HCT116 (cell line): Measurements from ENCODE around the gene ACE. TPM values are rescaled to one million over a fixed set of nuclear protein-coding genes. Genes with fewer than 3 reads are reported as not detected.

ENCODE experiments used
- ATAC-seq: fragments of 200-7000 bp; cut with Tn5 transposase; 2 replicates; pipeline ENCODE4 v1.9.1; 2020; ENCODE audit warnings: mild to moderate bottlenecking, moderate library complexity
- BruUV-seq: library from RNA; stranded (reverse); fragments of 400-500 nt; replicated peaks from 2 replicates; lab custom pipeline; 2021; lab: Mats Ljungman, UMichigan
- CTCF ChIA-PET: fragments of 300-600 bp; sonication (Branson Sonifier 250); formaldehyde crosslinking; loops from one replicate; lab custom pipeline; 2021; ENCODE audit warnings: antibody characterized with exemption; lab: Charles Lee
- POLR2A ChIA-PET: fragments of 300-600, 350-600 bp; sonication (Branson Sonifier 250); formaldehyde crosslinking; loops from one replicate; lab custom pipeline; 2021; ENCODE audit warnings: antibody characterized with exemption; lab: Charles Lee
- RAD21 ChIA-PET, 2 experiments: fragments of 300-600 bp; sonication (Branson Sonifier 250); formaldehyde crosslinking; loops; one replicate each; lab custom pipeline; 2023; ENCODE audit warnings: low total read pairs in 2 of 2; ENCODE audit not compliant: uncharacterized antibody in 2 of 2, unreplicated experiment in 2 of 2, low non-redundant PET in 1 of 2; lab: Charles Lee
- DNase-seq: peaks from one replicate; pipeline ENCODE4 v3.0.0-alpha.2; 2010; ENCODE audit warnings: low read depth, low spot score
- H2AFZ ChIP-seq: fragments of 200-600 bp; shearing (Covaris generic), sonication (generic); 2 replicates; pipeline ENCODE4 v1.6.1; 2017; ENCODE audit warnings: low read depth, mixed run types, mixed read lengths, antibody characterized with exemption, low read length; ENCODE audit not compliant: poor library complexity, severe bottlenecking
- H3K27ac ChIP-seq: 2 replicates; pipeline ENCODE4 v1.5.1; 2012; ENCODE audit warnings: low read depth, low read length
- H3K27me3 ChIP-seq: fragments of 200-600 bp; sonication (generic); 2 replicates; pipeline ENCODE4 v1.6.1; 2016; ENCODE audit warnings: mixed run types, low read length, mixed read lengths; ENCODE audit not compliant: insufficient read depth
- H3K36me3 ChIP-seq, 2 experiments: fragments of 200-500 bp in 1 of 2; fragments of 200-600 bp in 1 of 2; sonication (Bioruptor generic) in 1 of 2; sonication (generic) in 1 of 2; 2 replicates each; pipeline versions ENCODE4 v1.5.1 to v1.6.1; 2014 to 2016; ENCODE audit warnings: low read length in 2 of 2, inconsistent platforms in 1 of 2, mixed read lengths in 1 of 2, mixed run types in 1 of 2; ENCODE audit not compliant: insufficient read depth in 2 of 2, control insufficient read depth in 1 of 2
- H3K4me1 ChIP-seq, 2 experiments: fragments of 200-600 bp in 1 of 2; sonication (generic) in 1 of 2; 2 replicates each; pipeline versions ENCODE4 v1.5.1 to v1.6.1; 2012 to 2017; ENCODE audit warnings: low read length in 2 of 2, inconsistent platforms in 1 of 2, mild to moderate bottlenecking in 1 of 2, mixed read lengths in 1 of 2, mixed run types in 1 of 2, moderate library complexity in 1 of 2; ENCODE audit not compliant: insufficient read depth in 2 of 2, control insufficient read depth in 1 of 2
- H3K4me2 ChIP-seq: fragments of 200-600 bp; sonication (generic); 2 replicates; pipeline ENCODE4 v1.6.1; 2017; ENCODE audit warnings: mixed run types, low read length, mixed read lengths
- H3K4me3 ChIP-seq, 2 experiments: fragments of 200-600 bp in 1 of 2; sonication (generic) in 1 of 2; replicated peaks in 1 of 2; 2 replicates each; pipeline ENCODE4 v1.5.1; 2011 to 2016; ENCODE audit warnings: low read length in 2 of 2, control low read depth in 1 of 2, low read depth in 1 of 2, mild to moderate bottlenecking in 1 of 2, mixed read lengths in 1 of 2, mixed run types in 1 of 2
- H3K79me2 ChIP-seq: fragments of 200-600 bp; sonication (generic); 2 replicates; pipeline ENCODE4 v1.6.1; 2017; ENCODE audit warnings: mild to moderate bottlenecking, mixed run types, low read length, moderate library complexity, mixed read lengths; ENCODE audit not compliant: insufficient read depth
- H3K9ac ChIP-seq: fragments of 200-600 bp; sonication (generic); 2 replicates; pipeline ENCODE4 v1.6.1; 2016; ENCODE audit warnings: low read length, mixed read lengths
- H3K9me2 ChIP-seq: fragments of 200-600 bp; sonication (generic), shearing (Covaris generic); 2 replicates; pipeline ENCODE4 v1.6.1; 2017; ENCODE audit warnings: mixed run types, mild to moderate bottlenecking, moderate library complexity; ENCODE audit not compliant: insufficient read depth
- H3K9me3 ChIP-seq, 2 experiments: fragments of 200-500 bp in 1 of 2; fragments of 200-600 bp in 1 of 2; sonication (Bioruptor generic) in 1 of 2; sonication (generic) in 1 of 2; 2 replicates each; pipeline ENCODE4 v1.6.1; 2014 to 2017; ENCODE audit warnings: low read length in 2 of 2, mixed read lengths in 2 of 2, inconsistent platforms in 1 of 2, low read depth in 1 of 2, mild to moderate bottlenecking in 1 of 2, mixed run types in 1 of 2, moderate library complexity in 1 of 2; ENCODE audit not compliant: control insufficient read depth in 1 of 2, insufficient read depth in 1 of 2
- H4K20me1 ChIP-seq: fragments of 200-600 bp; sonication (generic), shearing (Covaris generic); 2 replicates; pipeline ENCODE4 v1.6.1; 2017; ENCODE audit warnings: mixed run types, mild to moderate bottlenecking, moderate library complexity; ENCODE audit not compliant: insufficient read depth
- ELF1 ChIP-seq: IDR thresholded peaks from 2 replicates; pipeline ENCODE4 v1.6.1; 2012; ENCODE audit warnings: low read depth, borderline replicate concordance
- JUND ChIP-seq: IDR thresholded peaks from 2 replicates; pipeline ENCODE4 v1.6.1; 2012
- POLR2A ChIP-seq: IDR thresholded peaks from 2 replicates; pipeline ENCODE4 v1.7.0; 2011; ENCODE audit warnings: borderline replicate concordance; ENCODE audit not compliant: insufficient read depth, insufficient read length; ENCODE audit errors: extremely low read depth
- POLR2AphosphoS5 ChIP-seq: IDR thresholded peaks from 2 replicates; pipeline ENCODE4 v1.6.1; 2011; ENCODE audit warnings: mild to moderate bottlenecking, low read depth, low read length, moderate library complexity
- SIN3A ChIP-seq: IDR thresholded peaks from 2 replicates; pipeline ENCODE4 v1.6.1; 2012; ENCODE audit warnings: low read depth
- SRF ChIP-seq: IDR thresholded peaks from 2 replicates; pipeline ENCODE4 v1.6.1; 2012; ENCODE audit warnings: low read depth
- TCF7L2 ChIP-seq: IDR thresholded peaks from 2 replicates; pipeline ENCODE4 v1.7.0; 2011; ENCODE audit warnings: borderline replicate concordance, inconsistent platforms; ENCODE audit not compliant: insufficient read depth, insufficient read length; ENCODE audit errors: extremely low read depth
- YY1 ChIP-seq: IDR thresholded peaks from 2 replicates; pipeline ENCODE4 v1.6.1; 2011; ENCODE audit warnings: low read length, low read depth, moderate library complexity, mild to moderate bottlenecking; ENCODE audit not compliant: insufficient replicate concordance; ENCODE audit errors: extremely low read depth
- intact Hi-C: fragments of 100-400 bp; cut with micrococcal nuclease; formaldehyde crosslinking; loops from 2 replicates; pipeline ENCODE4 v1.10.0; 2022
- total RNA-seq: library from RNA; stranded (reverse); gene quantifications from one replicate; pipeline ENCODE4 v1.2.1, GENCODE V29; 2021; ENCODE audit not compliant: unreplicated experiment
- TF ChIP-seq, protein P1 (sequence below): IDR thresholded peaks from 2 replicates; pipeline ENCODE4 v1.6.1; 2012; ENCODE audit warnings: low read depth
- TF ChIP-seq, protein P2 (sequence below): IDR thresholded peaks from 2 replicates; pipeline ENCODE4 v1.6.1; 2012

ACE gene
- total RNA-seq, 1 experiment from 2014 or later = 7.7 TPM

GRCh38 chr17:63523253-63523855 is 46.5 kb downstream of the ACE start, which contains the start of gene KCNH6 (continued):
- TF ChIP-seq, protein P1, sequence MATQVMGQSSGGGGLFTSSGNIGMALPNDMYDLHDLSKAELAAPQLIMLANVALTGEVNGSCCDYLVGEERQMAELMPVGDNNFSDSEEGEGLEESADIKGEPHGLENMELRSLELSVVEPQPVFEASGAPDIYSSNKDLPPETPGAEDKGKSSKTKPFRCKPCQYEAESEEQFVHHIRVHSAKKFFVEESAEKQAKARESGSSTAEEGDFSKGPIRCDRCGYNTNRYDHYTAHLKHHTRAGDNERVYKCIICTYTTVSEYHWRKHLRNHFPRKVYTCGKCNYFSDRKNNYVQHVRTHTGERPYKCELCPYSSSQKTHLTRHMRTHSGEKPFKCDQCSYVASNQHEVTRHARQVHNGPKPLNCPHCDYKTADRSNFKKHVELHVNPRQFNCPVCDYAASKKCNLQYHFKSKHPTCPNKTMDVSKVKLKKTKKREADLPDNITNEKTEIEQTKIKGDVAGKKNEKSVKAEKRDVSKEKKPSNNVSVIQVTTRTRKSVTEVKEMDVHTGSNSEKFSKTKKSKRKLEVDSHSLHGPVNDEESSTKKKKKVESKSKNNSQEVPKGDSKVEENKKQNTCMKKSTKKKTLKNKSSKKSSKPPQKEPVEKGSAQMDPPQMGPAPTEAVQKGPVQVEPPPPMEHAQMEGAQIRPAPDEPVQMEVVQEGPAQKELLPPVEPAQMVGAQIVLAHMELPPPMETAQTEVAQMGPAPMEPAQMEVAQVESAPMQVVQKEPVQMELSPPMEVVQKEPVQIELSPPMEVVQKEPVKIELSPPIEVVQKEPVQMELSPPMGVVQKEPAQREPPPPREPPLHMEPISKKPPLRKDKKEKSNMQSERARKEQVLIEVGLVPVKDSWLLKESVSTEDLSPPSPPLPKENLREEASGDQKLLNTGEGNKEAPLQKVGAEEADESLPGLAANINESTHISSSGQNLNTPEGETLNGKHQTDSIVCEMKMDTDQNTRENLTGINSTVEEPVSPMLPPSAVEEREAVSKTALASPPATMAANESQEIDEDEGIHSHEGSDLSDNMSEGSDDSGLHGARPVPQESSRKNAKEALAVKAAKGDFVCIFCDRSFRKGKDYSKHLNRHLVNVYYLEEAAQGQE = no peak; the same call in 1 of the 2 replicates
- TF ChIP-seq SIN3A (no peak), SRF (no peak), YY1 (no peak), JUND (no peak), TCF7L2 (no peak), ELF1 (no peak)
- TF ChIP-seq, protein P2, sequence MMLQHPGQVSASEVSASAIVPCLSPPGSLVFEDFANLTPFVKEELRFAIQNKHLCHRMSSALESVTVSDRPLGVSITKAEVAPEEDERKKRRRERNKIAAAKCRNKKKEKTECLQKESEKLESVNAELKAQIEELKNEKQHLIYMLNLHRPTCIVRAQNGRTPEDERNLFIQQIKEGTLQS = no peak

DNA sequence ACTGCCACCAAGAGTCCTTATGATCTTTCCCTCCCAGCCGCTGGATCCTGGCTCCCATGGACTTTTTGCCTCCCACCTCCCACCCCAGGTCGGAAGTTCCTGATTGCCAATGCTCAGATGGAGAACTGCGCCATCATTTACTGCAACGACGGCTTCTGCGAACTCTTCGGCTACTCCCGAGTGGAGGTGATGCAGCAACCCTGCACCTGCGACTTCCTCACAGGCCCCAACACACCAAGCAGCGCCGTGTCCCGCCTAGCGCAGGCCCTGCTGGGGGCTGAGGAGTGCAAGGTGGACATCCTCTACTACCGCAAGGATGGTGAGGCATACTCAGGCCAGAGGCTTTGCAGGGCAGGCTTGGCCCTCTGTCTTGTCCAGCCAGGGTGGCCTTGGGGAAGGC is 47.2 kb downstream of the ACE start:
- H4K20me1 ChIP-seq = no peaks in the 10 kb centered on the region
- DNase-seq = no peak
- no TSS peak for BruUV-seq
- H3K9me2 ChIP-seq = no peaks in the 10 kb centered on the region
- no peaks in the 10 kb centered on the region for H3K36me3 ChIP-seq
- POLR2A ChIA-PET = no interaction called here
- H3K27ac ChIP-seq = no peak overlapping the region
- H3K4me3 ChIP-seq = no peak overlapping the region
- no peak overlapping the region for H3K4me2 ChIP-seq
- peaks cover 30% of the 10 kb centered on the region for H3K27me3 ChIP-seq
- no peak for ATAC-seq
- RAD21 ChIA-PET = no interaction called here
- H3K79me2 ChIP-seq = no peaks in the 10 kb centered on the region
- peaks cover 3 to 8% of the 10 kb centered on the region in 2 experiments; a peak in 3 of 4 replicates for H3K4me1 ChIP-seq
- intact Hi-C loops = no loop called here
- no peak overlapping the region for H3K9ac ChIP-seq
- H2AFZ ChIP-seq = no peak overlapping the region
- CTCF ChIA-PET = no interaction called here
- TF ChIP-seq POLR2A = no peak
- TF ChIP-seq POLR2AphosphoS5 = no peak
- TF ChIP-seq, protein P1 = peak; percentile 0; the same call in 1 of the 2 replicates
- H3K9me3 ChIP-seq = no peaks in the 10 kb centered on the region
